Spleen (tissue), 11 donors: ENCODE data around the gene CHRNE. TPM values are rescaled to one million over a fixed set of nuclear protein-coding genes. Genes with fewer than 3 reads are reported as not detected.

Experiments
- DNase-seq: peaks from one replicate; pipeline ENCODE4 v3.0.0-alpha.2; 2020
- H3K27ac ChIP-seq, 8 donors: fragments of 200-600 bp; sonication (generic) in 7 of 8; 1 replicate in 4 of 8; 2 replicates in 4 of 8; pipeline versions ENCODE4 v1.5.0 to v1.8.0; 2016 to 2021; ENCODE audit warnings: inconsistent platforms in 4 of 8, mild to moderate bottlenecking in 4 of 8, moderate library complexity in 1 of 8
- H3K27me3 ChIP-seq, 7 donors: fragments of 200-600 bp; sonication (generic) in 6 of 7; replicated peaks in 1 of 7; 1 replicate in 4 of 7; 2 replicates in 3 of 7; pipeline versions ENCODE4 v1.5.0 to v1.8.0; 2016 to 2021; ENCODE audit warnings: inconsistent platforms in 3 of 7, mild to moderate bottlenecking in 1 of 7
- H3K36me3 ChIP-seq, 6 donors: fragments of 200-600 bp; sonication (generic) in 5 of 6; 1 replicate in 4 of 6; 2 replicates in 2 of 6; pipeline versions ENCODE4 v1.5.0 to v1.8.0; 2016 to 2021; ENCODE audit warnings: inconsistent platforms in 2 of 6
- H3K4me1 ChIP-seq, 6 donors: fragments of 200-600 bp; sonication (generic) in 5 of 6; 1 replicate in 3 of 6; 2 replicates in 3 of 6; pipeline versions ENCODE4 v1.5.0 to v1.8.0; 2016 to 2021; ENCODE audit warnings: inconsistent platforms in 3 of 6
- H3K4me3 ChIP-seq, 8 donors: fragments of 200-600 bp; sonication (generic) in 7 of 8; 1 replicate in 4 of 8; 2 replicates in 4 of 8; pipeline versions ENCODE4 v1.5.0 to v1.8.0; 2016 to 2021; ENCODE audit warnings: inconsistent platforms in 4 of 8, mild to moderate bottlenecking in 4 of 8, moderate library complexity in 2 of 8
- H3K9me3 ChIP-seq, 8 donors: fragments of 200-600 bp; sonication (generic) in 7 of 8; 1 replicate in 4 of 8; 2 replicates in 4 of 8; pipeline versions ENCODE4 v1.5.0 to v1.8.0; 2016 to 2021; ENCODE audit warnings: inconsistent platforms in 4 of 8
- CTCF ChIP-seq, 11 experiments: fragments of 200-600 bp in 7 of 11; fragments of 450-650 bp in 4 of 11; sonication (generic) in 4 of 11; IDR thresholded peaks in 8 of 11; conservative IDR thresholded peaks in 3 of 11; 1 replicate in 7 of 11; 2 replicates in 4 of 11; pipeline versions ENCODE4 v1.4.0 to v1.8.0; 2016 to 2021; ENCODE audit warnings: antibody characterized with exemption in 11 of 11, inconsistent platforms in 4 of 11, mild to moderate bottlenecking in 1 of 11
- POLR2A ChIP-seq, 3 donors: fragments of 450-650 bp; IDR thresholded peaks; one replicate each; pipeline ENCODE4 v1.5.1; 2017; ENCODE audit warnings: antibody characterized with exemption in 3 of 3, mild to moderate bottlenecking in 1 of 3
- POLR2AphosphoS5 ChIP-seq, 3 donors: sonication (generic); formaldehyde crosslinking; IDR thresholded peaks; one replicate each; pipeline ENCODE4 v1.5.1; 2017; ENCODE audit warnings: antibody characterized with exemption in 3 of 3
- WGBS, 5 donors: extraction: QIAGEN DNeasy Blood & Tissue Kit in 3 of 5; methylation state at CpG; one replicate each; pipeline versions ENCODE4 v1.1.5 to v1.1.7; 2013 to 2018; 5-methylcytosine and 5-hydroxymethylcytosine counted together
- intact Hi-C: fragments of 100-400 bp; cut with DNase I; formaldehyde crosslinking; loops from one replicate; pipeline ENCODE4 v1.15.0; 2023; ENCODE audit warnings: low total_unique reads
- polyA plus RNA-seq, 3 donors: library from polyadenylated mRNA; stranded (reverse); fragments of 200-250 nt; gene quantifications; one replicate each; pipeline ENCODE4 v1.2.1, GENCODE V29; 2013
- total RNA-seq, 7 donors: library from RNA; depleted of rRNA in 3 of 7; stranded (reverse); fragments of >200 nt in 3 of 7; fragmentation: NEBNext Ultra II Directional in 4 of 7; extraction: Animal tissue kit (Norgen Biotek cat#: 25700) in 4 of 7; gene quantifications; one replicate each; pipeline versions ENCODE4 v1.1.0 to v1.2.1, GENCODE V29; 2016 to 2021
- donor health status: healthy with polysubstance abuse.
- donor health status: DM: no; HTN: no; CAD: no; lungs with moderate emphysema.
- donor health status: DM: no; HTN: no; CAD: no.
- donor health status: Bipolar disorder and iron deficiency.
- donor health status: healthy.
- donor health status: DM: no; HTN: no; CAD: no.
- donor health status: DM: yes; HTN: yes; CAD: no.

CHRNE gene
- total and polyA plus RNA-seq, 10 donors, result 0.33 to 3.0 (median 1.3) TPM

GRCh38 chr17:4892499-4893221 lies 10.2 kb downstream of the CHRNE start:
- no peak for DNase-seq
- H3K9me3 ChIP-seq, result no peaks in the 10 kb centered on the region
- H3K27me3 ChIP-seq, result no peaks in the 10 kb centered on the region
- TF ChIP-seq POLR2AphosphoS5 (IDR thresholded peaks at IDR 0.05), result peak in 1 of 3 donors; percentile 6
- no peak for TF ChIP-seq CTCF (IDR thresholded peaks at IDR 0.05 in 8 of 11, conservative IDR thresholded peaks at IDR 0.05 in 3 of 11)
- TF ChIP-seq POLR2A (IDR thresholded peaks at IDR 0.05), result no peak
- peaks cover 8 to 100% (median 85%) of the 10 kb centered on the region in 6 donors for H3K36me3 ChIP-seq
- intact Hi-C loops, result no loop called here
- no peak overlapping the region for H3K4me3 ChIP-seq
- H3K27ac ChIP-seq, result no peak overlapping the region
- WGBS, 5 donors, result 84 to 93% (median 88%) methylated on average over 14 to 23 of the region's 23 CpGs
- peaks cover 0 to 8% (median 0%) of the 10 kb centered on the region in 6 donors for H3K4me1 ChIP-seq

- intact Hi-C loops, result no loop called here
- Histone ChIP-seq H3K4me1 (peaks cover 0 to 8% (median 0%) of the 10 kb centered on the region in 6 donors), H3K27ac (no peak overlapping the region), H3K36me3 (peaks cover 8 to 100% (median 90%) of the 10 kb centered on the region in 6 donors), H3K4me3 (no peak overlapping the region), H3K27me3 (no peaks in the 10 kb centered on the region), H3K9me3 (no peaks in the 10 kb centered on the region)
- DNase-seq, result no peak
- 92 to 96% (median 94%) methylated on average over 38 to 42 of the region's 42 CpGs for WGBS, 5 donors
- TF ChIP-seq POLR2A (IDR thresholded peaks at IDR 0.05), result no peak
- TF ChIP-seq CTCF (IDR thresholded peaks at IDR 0.05 in 8 of 11, conservative IDR thresholded peaks at IDR 0.05 in 3 of 11), result no peak
- TF ChIP-seq POLR2AphosphoS5 (IDR thresholded peaks at IDR 0.05), result no peak
These were observed 11.2 kb downstream of the CHRNE start for GRCh38 chr17:4891411-4892410.

GRCh38 chr17:4887581-4887980 lies 15.3 kb downstream of the CHRNE start:
- intact Hi-C loops, result loop anchor here (5.0 to 10.0 kb wide), 3 partner anchors 100 to 323 kb away; partner anchors contain the start of genes GGT6, GLTPD2, PELP1 and VMO1
- 94 to 96% (median 94%) methylated on average over 18 of the region's 18 CpGs for WGBS, 5 donors
- Histone ChIP-seq H3K27ac (no peak overlapping the region), H3K4me1 (peaks cover 0 to 8% (median 0%) of the 10 kb centered on the region in 6 donors), H3K4me3 (no peak overlapping the region), H3K36me3 (peaks cover 8 to 98% (median 75%) of the 10 kb centered on the region in 6 donors), H3K9me3 (no peaks in the 10 kb centered on the region), H3K27me3 (no peaks in the 10 kb centered on the region)
- no peak for DNase-seq
- TF ChIP-seq POLR2AphosphoS5 (IDR thresholded peaks at IDR 0.05) (peak in 1 of 3 donors; percentile 48), POLR2A (IDR thresholded peaks at IDR 0.05) (no peak), CTCF (IDR thresholded peaks at IDR 0.05 in 8 of 11, conservative IDR thresholded peaks at IDR 0.05 in 3 of 11) (no peak)
